ENCODE results near the gene SNX18.
"Not testable (repeated sequence)": the region's sequence is repeated elsewhere in the genome, so short reads cannot be mapped to it uniquely, and the experiment has no call there.

DNA sequence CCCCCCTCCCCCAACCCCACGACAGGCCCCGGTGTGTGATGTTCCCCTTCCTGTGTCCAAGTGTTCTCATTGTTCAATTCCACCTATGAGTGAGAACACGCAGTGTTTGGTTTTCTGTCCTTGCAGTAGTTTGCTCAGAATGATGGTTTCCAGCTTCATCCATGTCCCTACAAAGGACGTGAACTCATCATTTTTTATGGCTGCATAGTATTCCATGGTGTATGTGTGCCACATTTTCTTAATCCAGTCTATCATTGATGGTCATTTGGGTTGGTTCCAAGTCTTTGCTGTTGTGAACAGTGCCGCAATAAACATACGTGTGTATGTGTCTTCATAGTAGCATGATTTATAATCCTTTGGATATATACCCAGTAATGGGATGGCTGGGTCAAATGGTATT lies 18.8 kb downstream of the SNX18 start:
- TF ChIP-seq POLR2AphosphoS5 (IDR thresholded peaks at IDR 0.05); EZH2 (IDR thresholded peaks at IDR 0.05; ENCODE audit: borderline replicate concordance, insufficient read depth, low read length, poor library complexity, severe bottlenecking); EP300 (conservative IDR thresholded peaks at IDR 0.05; ENCODE audit: poor library complexity, severe bottlenecking): not testable (repeated sequence)
- TF ChIP-seq, protein P1, sequence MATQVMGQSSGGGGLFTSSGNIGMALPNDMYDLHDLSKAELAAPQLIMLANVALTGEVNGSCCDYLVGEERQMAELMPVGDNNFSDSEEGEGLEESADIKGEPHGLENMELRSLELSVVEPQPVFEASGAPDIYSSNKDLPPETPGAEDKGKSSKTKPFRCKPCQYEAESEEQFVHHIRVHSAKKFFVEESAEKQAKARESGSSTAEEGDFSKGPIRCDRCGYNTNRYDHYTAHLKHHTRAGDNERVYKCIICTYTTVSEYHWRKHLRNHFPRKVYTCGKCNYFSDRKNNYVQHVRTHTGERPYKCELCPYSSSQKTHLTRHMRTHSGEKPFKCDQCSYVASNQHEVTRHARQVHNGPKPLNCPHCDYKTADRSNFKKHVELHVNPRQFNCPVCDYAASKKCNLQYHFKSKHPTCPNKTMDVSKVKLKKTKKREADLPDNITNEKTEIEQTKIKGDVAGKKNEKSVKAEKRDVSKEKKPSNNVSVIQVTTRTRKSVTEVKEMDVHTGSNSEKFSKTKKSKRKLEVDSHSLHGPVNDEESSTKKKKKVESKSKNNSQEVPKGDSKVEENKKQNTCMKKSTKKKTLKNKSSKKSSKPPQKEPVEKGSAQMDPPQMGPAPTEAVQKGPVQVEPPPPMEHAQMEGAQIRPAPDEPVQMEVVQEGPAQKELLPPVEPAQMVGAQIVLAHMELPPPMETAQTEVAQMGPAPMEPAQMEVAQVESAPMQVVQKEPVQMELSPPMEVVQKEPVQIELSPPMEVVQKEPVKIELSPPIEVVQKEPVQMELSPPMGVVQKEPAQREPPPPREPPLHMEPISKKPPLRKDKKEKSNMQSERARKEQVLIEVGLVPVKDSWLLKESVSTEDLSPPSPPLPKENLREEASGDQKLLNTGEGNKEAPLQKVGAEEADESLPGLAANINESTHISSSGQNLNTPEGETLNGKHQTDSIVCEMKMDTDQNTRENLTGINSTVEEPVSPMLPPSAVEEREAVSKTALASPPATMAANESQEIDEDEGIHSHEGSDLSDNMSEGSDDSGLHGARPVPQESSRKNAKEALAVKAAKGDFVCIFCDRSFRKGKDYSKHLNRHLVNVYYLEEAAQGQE (IDR thresholded peaks at IDR 0.05; ENCODE audit: borderline replicate concordance) = not testable (repeated sequence)
- TF ChIP-seq, protein P2, sequence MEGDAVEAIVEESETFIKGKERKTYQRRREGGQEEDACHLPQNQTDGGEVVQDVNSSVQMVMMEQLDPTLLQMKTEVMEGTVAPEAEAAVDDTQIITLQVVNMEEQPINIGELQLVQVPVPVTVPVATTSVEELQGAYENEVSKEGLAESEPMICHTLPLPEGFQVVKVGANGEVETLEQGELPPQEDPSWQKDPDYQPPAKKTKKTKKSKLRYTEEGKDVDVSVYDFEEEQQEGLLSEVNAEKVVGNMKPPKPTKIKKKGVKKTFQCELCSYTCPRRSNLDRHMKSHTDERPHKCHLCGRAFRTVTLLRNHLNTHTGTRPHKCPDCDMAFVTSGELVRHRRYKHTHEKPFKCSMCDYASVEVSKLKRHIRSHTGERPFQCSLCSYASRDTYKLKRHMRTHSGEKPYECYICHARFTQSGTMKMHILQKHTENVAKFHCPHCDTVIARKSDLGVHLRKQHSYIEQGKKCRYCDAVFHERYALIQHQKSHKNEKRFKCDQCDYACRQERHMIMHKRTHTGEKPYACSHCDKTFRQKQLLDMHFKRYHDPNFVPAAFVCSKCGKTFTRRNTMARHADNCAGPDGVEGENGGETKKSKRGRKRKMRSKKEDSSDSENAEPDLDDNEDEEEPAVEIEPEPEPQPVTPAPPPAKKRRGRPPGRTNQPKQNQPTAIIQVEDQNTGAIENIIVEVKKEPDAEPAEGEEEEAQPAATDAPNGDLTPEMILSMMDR (IDR thresholded peaks at IDR 0.05; ENCODE audit: poor library complexity, severe bottlenecking) = not testable (repeated sequence)
